Esophagus squamous epithelium (tissue), 4 donors: ENCODE data around the gene OR52R1.

Source experiments
- POLR2A ChIP-seq, 4 donors: fragments of 450-650 bp; IDR thresholded peaks; one replicate each; pipeline ENCODE4 v1.6.1; 2017; ENCODE audit warnings: antibody characterized with exemption in 4 of 4, mild to moderate bottlenecking in 4 of 4, moderate library complexity in 3 of 4
- TF ChIP-seq, protein P1 (sequence below), 6 experiments: fragments of 450-650 bp in 4 of 6; fragments of 200-600 bp in 2 of 6; sonication (generic) in 2 of 6; IDR thresholded peaks; one replicate each; pipeline ENCODE4 v1.5.1; 2016 to 2019; ENCODE audit warnings: antibody characterized with exemption in 6 of 6, mild to moderate bottlenecking in 4 of 6, moderate library complexity in 4 of 6

- TF ChIP-seq, protein P1, sequence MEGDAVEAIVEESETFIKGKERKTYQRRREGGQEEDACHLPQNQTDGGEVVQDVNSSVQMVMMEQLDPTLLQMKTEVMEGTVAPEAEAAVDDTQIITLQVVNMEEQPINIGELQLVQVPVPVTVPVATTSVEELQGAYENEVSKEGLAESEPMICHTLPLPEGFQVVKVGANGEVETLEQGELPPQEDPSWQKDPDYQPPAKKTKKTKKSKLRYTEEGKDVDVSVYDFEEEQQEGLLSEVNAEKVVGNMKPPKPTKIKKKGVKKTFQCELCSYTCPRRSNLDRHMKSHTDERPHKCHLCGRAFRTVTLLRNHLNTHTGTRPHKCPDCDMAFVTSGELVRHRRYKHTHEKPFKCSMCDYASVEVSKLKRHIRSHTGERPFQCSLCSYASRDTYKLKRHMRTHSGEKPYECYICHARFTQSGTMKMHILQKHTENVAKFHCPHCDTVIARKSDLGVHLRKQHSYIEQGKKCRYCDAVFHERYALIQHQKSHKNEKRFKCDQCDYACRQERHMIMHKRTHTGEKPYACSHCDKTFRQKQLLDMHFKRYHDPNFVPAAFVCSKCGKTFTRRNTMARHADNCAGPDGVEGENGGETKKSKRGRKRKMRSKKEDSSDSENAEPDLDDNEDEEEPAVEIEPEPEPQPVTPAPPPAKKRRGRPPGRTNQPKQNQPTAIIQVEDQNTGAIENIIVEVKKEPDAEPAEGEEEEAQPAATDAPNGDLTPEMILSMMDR (IDR thresholded peaks at IDR 0.05) = no peak
- no peak for TF ChIP-seq POLR2A (IDR thresholded peaks at IDR 0.05)
Measured at GRCh38 chr11:4839851-4840549, 35.8 kb upstream of the OR52R1 start.
